Brain microvascular endothelial cell (primary cell): ENCODE measurements around the gene ALDH1A2.

Source experiments
- DNase-seq: peaks from one replicate; pipeline ENCODE4 v3.0.0-alpha.2; 2020
- H3K27ac ChIP-seq: fragments of 250-450 bp; sonication (Bioruptor Pico); 2 replicates; pipeline ENCODE4 v1.5.1; 2020; ENCODE audit warnings: mild to moderate bottlenecking, moderate library complexity
- H3K27me3 ChIP-seq: fragments of 250-450 bp; sonication (Bioruptor Pico); replicated peaks from 2 replicates; pipeline ENCODE4 v1.5.1; 2020; ENCODE audit warnings: mild to moderate bottlenecking
- H3K36me3 ChIP-seq: fragments of 250-450 bp; sonication (Bioruptor Pico); replicated peaks from 2 replicates; pipeline ENCODE4 v1.5.1; 2020; ENCODE audit warnings: mild to moderate bottlenecking
- H3K4me3 ChIP-seq: 2 replicates; pipeline ENCODE4 v1.5.1; 2011; ENCODE audit warnings: low read depth, mild to moderate bottlenecking, control low read depth, low read length, moderate library complexity
- in situ Hi-C: cut with HindIII; loops from 2 replicates; pipeline ENCODE4 v1.10.0; 2017; ENCODE audit warnings: low sequenced_read_pairs, low pct_ligation_motif_present
- TF ChIP-seq, protein P1 (sequence below): IDR thresholded peaks from 2 replicates; pipeline ENCODE4 v1.5.1; 2011; ENCODE audit warnings: low read depth, mild to moderate bottlenecking, moderate library complexity, low read length, control low read depth, inconsistent platforms; ENCODE audit errors: missing control alignments

ALDH1A2 gene

DNA sequence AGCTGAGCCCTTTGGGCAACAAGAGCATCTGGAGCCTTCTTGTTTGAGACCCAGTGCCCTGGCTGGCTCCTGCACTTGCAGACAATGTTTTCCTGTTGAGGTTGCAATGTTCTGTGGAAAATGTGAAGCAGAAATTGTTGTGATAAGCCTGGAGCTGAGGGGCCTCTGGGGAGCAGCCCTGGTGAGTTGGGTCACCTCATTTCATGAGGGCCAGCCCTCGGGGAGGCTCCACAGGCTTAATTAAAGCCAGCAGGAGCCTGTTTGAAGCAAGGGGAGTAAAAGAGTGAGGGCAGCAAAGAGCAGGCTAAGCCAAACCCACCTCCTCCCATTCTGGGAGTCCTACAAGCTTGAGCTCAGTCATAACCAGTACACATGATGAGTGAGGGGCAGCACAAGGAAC lies 154.3 kb downstream of the ALDH1A2 start:
- in situ Hi-C loops = no loop called here
- no peak overlapping the region for H3K4me3 ChIP-seq
- H3K27ac ChIP-seq = no peak overlapping the region
- no peaks in the 10 kb centered on the region for H3K27me3 ChIP-seq
- no peak for DNase-seq
- H3K36me3 ChIP-seq = no peaks in the 10 kb centered on the region
- TF ChIP-seq, protein P1, sequence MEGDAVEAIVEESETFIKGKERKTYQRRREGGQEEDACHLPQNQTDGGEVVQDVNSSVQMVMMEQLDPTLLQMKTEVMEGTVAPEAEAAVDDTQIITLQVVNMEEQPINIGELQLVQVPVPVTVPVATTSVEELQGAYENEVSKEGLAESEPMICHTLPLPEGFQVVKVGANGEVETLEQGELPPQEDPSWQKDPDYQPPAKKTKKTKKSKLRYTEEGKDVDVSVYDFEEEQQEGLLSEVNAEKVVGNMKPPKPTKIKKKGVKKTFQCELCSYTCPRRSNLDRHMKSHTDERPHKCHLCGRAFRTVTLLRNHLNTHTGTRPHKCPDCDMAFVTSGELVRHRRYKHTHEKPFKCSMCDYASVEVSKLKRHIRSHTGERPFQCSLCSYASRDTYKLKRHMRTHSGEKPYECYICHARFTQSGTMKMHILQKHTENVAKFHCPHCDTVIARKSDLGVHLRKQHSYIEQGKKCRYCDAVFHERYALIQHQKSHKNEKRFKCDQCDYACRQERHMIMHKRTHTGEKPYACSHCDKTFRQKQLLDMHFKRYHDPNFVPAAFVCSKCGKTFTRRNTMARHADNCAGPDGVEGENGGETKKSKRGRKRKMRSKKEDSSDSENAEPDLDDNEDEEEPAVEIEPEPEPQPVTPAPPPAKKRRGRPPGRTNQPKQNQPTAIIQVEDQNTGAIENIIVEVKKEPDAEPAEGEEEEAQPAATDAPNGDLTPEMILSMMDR = no peak

DNA sequence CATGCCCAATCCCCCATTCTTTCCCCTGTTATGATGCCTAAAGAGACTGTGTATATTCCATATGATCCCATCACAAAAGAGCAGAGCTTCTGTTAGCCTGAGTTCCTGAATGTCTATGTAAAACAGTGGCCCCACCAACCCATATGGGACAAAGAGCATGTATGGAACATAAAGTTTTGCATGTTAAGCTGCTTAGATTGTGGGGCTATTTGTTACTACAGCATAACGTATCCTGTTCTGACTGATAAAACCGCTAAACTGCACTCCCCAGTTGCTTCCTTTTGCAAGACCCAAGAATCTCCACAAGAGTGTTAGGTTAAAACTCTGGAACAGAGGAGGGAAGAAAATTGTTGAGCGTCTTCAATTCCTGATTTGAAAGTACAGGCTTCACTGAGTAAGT lies 154.8 kb downstream of the ALDH1A2 start:
- Histone ChIP-seq H3K27ac (no peak overlapping the region), H3K4me3 (no peak overlapping the region), H3K36me3 (no peaks in the 10 kb centered on the region), H3K27me3 (no peaks in the 10 kb centered on the region)
- DNase-seq = no peak
- in situ Hi-C loops = no loop called here
- TF ChIP-seq, protein P1 = no peak

DNA sequence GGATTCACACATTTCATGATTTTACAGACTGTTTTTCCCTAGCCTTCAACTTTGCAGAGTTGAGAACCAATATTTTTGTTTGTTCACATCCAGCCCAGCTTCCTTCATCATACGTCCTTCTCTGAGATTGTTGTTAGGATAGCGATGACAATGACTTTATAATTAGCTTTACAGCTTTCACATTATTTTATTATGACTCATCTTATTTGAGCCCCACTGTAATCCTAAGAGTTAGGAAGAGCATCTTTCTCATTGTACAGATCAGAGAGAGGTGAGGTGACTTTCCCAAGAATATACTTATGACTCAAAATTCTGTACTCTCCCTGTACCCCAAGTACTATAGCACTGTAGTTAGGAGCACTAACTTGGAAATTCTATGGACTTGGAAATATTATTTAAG lies 156.1 kb downstream of the ALDH1A2 start:
- in situ Hi-C loops = no loop called here
- no peaks in the 10 kb centered on the region for H3K36me3 ChIP-seq
- no peak overlapping the region for H3K4me3 ChIP-seq

DNA sequence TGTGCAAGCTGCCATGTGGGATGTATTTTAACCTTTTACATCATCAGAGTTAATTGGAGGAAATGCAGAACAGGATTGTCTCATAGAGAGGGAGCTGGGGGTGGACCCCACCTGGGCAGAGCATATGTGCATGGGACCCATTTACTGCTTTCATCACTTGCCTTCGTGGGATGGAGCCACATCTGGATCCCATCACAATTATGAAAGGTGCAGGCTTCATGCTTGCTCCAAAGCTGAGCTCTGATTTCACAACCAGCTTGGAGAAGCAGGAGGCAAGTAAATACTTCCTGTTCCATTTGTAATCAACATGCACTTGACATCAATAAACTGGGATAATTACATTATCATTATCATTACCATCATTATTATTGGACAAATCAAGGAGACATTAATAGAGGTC lies 161.9 kb downstream of the ALDH1A2 start:
- no peaks in the 10 kb centered on the region for H3K27me3 ChIP-seq
- in situ Hi-C loops = no loop called here

More for the DNA sequence above, 156.1 kb downstream of the ALDH1A2 start:
- no peak overlapping the region for H3K27ac ChIP-seq
- TF ChIP-seq, protein P1 = no peak
- DNase-seq = no peak
- H3K27me3 ChIP-seq = no peaks in the 10 kb centered on the region

More for the DNA sequence above, 161.9 kb downstream of the ALDH1A2 start:
- DNase-seq = no peak
- H3K36me3 ChIP-seq = no peaks in the 10 kb centered on the region
- H3K4me3 ChIP-seq = no peak overlapping the region
- TF ChIP-seq, protein P1 = no peak
- H3K27ac ChIP-seq = no peak overlapping the region
